A549 (cell line): ENCODE results near the gene SLC2A5.

Experiments
- BHLHE40 ChIP-seq: IDR thresholded peaks from 2 replicates; pipeline ENCODE4 v1.6.1; 2012; ENCODE audit warnings: low read depth, low read length, inconsistent platforms
- CHD2 ChIP-seq: fragments of 150-350 bp; IDR thresholded peaks from 2 replicates; pipeline ENCODE4 v1.6.1; 2014; ENCODE audit warnings: low read length; ENCODE audit not compliant: partially characterized antibody
- CTCF ChIP-seq: fragments of >200 bp; sonication (Bioruptor Twin); formaldehyde crosslinking; IDR thresholded peaks from 3 replicates; pipeline ENCODE4 v1.5.1; 2016
- EHMT2 ChIP-seq: fragments of 200-600 bp; sonication (generic); IDR thresholded peaks from 2 replicates; pipeline ENCODE4 v1.6.1; 2016; ENCODE audit warnings: antibody characterized with exemption, low read depth, mild to moderate bottlenecking, moderate library complexity
- JUN ChIP-seq, 2 experiments: fragments of >200 bp; sonication (Bioruptor Twin); formaldehyde crosslinking; IDR thresholded peaks; 2 replicates in 1 of 2; 3 replicates in 1 of 2; pipeline ENCODE4 v1.6.1; 2016 to 2017
- MAFK ChIP-seq: fragments of 450-650 bp; IDR thresholded peaks from 2 replicates; pipeline ENCODE4 v1.6.1; 2014; ENCODE audit not compliant: partially characterized antibody
- MAX ChIP-seq: IDR thresholded peaks from 2 replicates; pipeline ENCODE4 v1.6.1; 2012
- MYC ChIP-seq: IDR thresholded peaks from 2 replicates; pipeline ENCODE4 v1.6.1; 2012; ENCODE audit warnings: mild to moderate bottlenecking, inconsistent platforms, low read length, improper control_type of control experiment, borderline replicate concordance
- POLR2A ChIP-seq: IDR thresholded peaks from 2 replicates; pipeline ENCODE4 v1.6.1; 2012; ENCODE audit warnings: mild to moderate bottlenecking, low read length
- POLR2AphosphoS2 ChIP-seq: conservative IDR thresholded peaks from 2 replicates; pipeline ENCODE4 v1.6.1; 2012; ENCODE audit warnings: low read length, improper control_type of control experiment, inconsistent platforms
- RAD21 ChIP-seq, 2 experiments: fragments of >200 bp in 1 of 2; sonication (Bioruptor Twin) in 1 of 2; formaldehyde crosslinking in 1 of 2; IDR thresholded peaks in 1 of 2; conservative IDR thresholded peaks in 1 of 2; 2 replicates in 1 of 2; 3 replicates in 1 of 2; pipeline ENCODE4 v1.6.1; 2012 to 2018; ENCODE audit warnings: inconsistent platforms in 1 of 2
- REST ChIP-seq: fragments of 200-600 bp; sonication (generic); IDR thresholded peaks from 2 replicates; pipeline ENCODE4 v1.6.1; 2016; ENCODE audit warnings: antibody characterized with exemption, mild to moderate bottlenecking, moderate library complexity
- RFX5 ChIP-seq: fragments of 450-650 bp; IDR thresholded peaks from 2 replicates; pipeline ENCODE4 v1.7.1; 2014; ENCODE audit warnings: antibody characterized with exemption, mild to moderate bottlenecking, moderate library complexity

- TF ChIP-seq JUN (IDR thresholded peaks at IDR 0.05), result no peak
- TF ChIP-seq BHLHE40, result no peak
- TF ChIP-seq CTCF, result no peak
- TF ChIP-seq CHD2, result no peak
- no peak for TF ChIP-seq RAD21 (conservative IDR thresholded peaks at IDR 0.05 in 1 of 2, IDR thresholded peaks at IDR 0.05 in 1 of 2)
- TF ChIP-seq MAX, result no peak
- TF ChIP-seq POLR2AphosphoS2, result no peak
- no peak for TF ChIP-seq EHMT2
- TF ChIP-seq RFX5, result no peak
- no peak for TF ChIP-seq REST
- TF ChIP-seq POLR2A, result no peak
- no peak for TF ChIP-seq MAFK
- TF ChIP-seq MYC, result no peak
Measured at GRCh38 chr1:9006956-9007615, 62.3 kb downstream of the SLC2A5 start.
